Activated gamma-delta T cell treated with anti-CD3 and anti-CD28 coated beads, Interleukin-2, amount 50 U/mL, for 16 hours (primary cell): Measurements from ENCODE around the gene SNX24.
"Not testable (repeated sequence)": the region's sequence is repeated elsewhere in the genome, so short reads cannot be mapped to it uniquely, and the experiment has no call there.

Experiments used
- DNase-seq: peaks from one replicate; pipeline ENCODE4 v3.0.0-alpha.2; 2020; ENCODE audit warnings: low read depth

The SNX24 gene

DNA sequence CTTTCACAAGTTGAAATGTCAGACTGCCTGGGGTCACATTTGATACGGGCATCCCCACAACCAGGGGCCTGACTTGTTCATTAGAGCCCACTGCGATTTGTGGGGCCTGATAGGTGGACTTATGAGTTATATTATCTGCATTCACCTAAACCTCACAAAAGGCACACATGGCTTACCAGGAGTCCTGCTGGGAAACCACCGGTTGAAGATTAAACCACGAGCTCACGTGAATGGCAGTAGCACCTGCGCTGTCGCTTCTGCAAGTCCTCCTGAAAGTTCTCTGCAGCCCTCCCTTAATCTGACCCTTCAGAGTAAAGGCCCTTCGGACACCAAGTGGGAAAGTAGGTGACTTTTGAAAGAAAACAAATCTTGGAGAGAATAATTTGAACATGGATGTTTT is 122.2 kb downstream of the SNX24 start:
- DNase-seq: no peak

DNA sequence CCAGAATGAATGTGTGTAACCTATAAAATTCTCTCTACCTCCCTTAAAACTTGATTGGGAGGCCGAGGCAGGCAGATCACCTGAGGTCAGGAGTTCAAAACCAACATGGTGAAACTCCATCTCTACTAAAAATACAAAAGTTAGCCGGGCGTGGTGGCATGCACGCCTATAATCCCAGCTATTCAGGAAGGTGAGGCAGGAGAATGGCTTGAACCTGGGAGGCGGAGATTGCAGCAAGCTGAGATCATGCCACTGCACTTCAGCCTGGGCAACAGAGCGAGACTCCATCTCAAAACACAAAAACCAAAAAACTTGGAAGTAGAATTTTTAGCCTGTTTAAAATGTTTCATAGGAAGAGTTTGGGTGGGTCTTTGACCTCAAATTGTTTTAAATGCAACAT is 122.6 kb downstream of the SNX24 start:
- DNase-seq: not testable (repeated sequence)

DNA sequence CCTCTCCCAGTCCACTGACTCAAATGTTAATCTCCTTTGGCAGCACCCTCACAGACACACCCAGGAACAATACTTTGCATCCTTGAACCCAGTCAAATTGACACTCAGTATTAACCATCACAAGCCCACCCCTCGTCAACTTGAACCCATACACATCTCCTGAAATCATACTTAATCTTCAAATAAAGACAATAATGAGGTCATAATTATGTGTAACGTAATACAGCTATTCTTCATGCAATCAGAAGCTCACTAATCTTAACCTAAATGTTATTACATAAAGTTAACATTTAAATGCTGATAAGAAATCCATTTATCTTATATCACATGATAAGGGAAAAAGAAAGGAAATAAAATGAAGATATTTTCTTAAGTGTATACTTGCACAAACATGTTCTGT is 125.9 kb downstream of the SNX24 start:
- no peak for DNase-seq

DNA sequence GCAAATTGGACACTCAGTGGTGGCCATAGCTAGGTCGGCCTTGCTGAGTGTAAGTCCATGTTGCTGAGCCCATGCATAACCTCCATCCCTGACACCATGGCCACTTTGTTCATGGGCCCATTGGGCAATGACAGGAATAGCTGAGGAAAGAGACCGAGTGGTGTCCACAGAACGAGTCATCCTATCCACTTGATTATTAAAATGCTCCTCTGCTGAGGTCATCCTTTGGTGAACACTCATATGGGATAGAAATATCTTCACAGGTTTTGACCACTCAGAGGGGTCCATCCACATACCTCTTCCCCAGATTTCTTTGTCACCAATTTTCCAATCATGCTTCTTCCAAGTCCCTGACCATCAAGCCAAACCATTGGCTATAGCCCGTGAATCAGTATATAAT is 127.5 kb downstream of the SNX24 start:
- DNase-seq: no peak

DNA sequence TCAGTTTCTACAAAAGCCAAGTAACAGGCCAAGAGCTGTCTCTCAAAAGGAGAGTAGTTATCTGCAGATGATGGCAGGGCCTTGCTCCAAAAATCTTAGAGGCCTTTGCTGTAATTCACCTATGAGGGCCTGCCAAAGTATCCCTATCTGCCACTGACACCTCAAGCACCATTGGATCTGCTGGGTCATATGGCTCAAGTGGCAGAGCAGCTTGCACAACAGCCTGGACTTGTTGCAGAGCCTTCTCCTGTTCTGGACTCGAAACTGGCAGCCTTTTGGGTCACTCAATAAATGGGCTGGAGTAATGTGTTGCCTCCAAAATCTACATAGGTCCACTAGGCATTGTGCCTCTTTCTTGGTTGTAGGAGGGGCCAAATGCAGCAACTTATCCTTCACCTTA is 128.3 kb downstream of the SNX24 start:
- not testable (repeated sequence) for DNase-seq

DNA sequence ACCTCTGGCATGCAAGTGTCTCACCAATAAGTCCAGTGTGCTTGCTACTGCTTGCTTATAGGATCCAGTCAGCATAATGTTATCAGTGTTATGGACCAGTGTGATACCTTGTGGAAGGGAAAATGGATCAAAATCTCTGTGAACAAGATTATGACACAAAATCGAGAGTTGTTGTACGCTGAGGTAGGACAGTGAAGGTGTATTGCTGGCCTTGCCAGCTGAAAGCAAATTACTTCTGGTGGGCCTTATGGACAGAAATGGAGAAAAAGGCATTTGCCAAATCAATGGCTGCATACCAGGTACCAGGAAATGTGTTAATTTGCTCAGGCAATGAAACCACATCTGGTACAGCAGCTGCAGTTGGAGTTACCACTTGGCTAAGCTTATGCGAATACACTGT is 128.8 kb downstream of the SNX24 start:
- not testable (repeated sequence) for DNase-seq

DNA sequence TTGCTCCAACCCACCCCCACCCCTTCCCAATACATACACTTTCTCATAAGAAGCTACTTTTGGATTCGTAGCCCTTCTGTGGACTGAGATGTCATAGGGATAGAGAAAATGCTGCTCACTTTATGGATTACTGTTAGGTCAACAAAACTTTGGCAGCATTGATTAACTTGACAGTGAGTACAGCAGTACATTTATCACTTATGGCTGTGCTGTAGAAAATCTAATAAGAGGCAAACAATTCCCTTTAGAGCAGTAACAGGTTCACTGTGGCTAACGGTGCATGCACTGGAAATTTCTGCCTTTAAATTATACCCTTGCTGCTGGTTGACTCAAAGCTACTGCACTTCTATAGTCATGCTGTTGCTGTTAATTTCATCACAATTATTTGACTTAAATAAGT is 131.9 kb downstream of the SNX24 start:
- no peak for DNase-seq

DNA sequence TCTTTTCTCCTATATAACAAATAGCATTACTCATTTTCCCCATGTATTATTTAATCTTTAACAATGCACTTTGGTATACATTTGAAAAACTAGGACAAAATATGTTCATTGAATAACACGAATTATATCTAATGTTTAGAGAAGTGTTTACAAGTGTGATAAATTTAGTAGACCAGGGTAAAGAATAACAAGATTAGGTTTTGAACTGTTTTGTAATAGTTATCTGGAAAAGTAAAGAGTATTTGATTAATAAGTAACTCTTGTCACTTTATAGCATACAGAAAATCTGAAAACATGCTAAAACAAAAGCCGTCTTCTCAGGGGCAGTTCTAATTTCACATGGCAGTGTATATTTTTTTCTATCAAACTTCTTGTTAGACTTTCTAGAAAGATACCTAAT is 132.7 kb downstream of the SNX24 start:
- DNase-seq: no peak

DNA sequence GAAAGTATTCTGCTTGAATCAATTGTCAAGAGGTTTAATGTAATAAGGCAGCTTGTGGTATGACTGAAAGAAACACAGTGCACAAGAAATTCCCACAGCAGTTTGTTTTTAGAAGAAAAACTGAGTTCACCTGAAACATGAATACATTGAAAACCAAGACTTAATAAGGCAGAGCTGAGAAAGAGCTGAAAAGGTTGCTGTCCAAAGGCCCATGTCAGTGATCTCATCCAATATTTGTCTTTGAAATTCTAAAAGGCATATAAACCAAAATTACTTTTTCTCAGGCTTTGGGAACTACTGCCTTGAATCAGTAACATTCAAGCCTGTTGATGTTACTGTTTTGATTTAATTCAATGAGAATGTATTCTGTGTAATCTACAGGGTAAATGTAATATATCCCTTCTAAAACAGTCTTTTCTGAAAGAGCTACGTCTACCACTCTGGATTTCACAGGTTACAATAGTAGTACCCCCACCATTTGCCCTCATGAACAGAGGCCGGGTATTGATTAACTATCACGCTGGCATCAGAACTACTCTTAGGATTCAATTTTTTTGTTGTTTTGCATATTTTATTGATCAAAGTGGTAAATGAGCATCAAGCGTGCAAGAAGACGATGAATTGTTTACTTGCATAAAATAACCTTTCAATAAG is 133.4 kb downstream of the SNX24 start:
- no peak for DNase-seq

DNA sequence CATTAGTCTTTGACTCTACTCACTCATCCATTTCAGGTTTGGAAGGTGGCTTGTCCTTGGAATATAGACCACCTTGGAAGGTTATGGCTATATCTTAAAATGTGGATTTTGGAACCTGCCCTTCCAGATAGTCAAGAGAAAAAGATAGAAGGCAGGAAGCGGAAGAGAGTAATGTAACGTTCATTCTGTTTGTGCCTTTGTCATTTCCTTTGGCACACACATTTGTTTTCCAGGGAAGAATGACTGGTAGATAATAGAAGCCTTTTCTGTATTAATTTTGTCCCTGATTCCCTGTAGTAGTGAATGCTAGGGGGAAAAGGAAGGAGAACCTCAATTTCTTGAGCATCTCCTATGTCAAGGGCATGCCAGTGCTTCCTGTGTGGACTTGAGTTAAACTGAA is 136.4 kb downstream of the SNX24 start:
- DNase-seq: no peak

DNA sequence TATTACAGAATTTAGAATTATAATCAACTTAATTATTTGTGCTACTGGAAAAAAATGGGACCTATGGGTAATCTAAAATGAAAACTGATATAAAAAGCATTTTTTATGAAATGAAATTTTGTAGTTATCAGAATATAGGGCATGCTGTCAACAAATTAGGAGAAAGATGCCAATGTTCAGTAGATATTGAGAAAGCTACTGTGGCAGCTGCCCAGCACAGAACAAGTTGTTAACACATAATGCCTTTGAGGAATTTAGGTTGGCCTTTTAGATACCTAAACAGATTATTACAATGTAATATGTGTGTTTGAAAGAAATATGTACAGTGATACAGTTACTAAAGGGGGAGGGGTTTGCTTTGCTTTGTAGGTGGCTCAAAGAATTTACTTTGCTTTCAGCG is 137.0 kb downstream of the SNX24 start:
- DNase-seq: no peak

DNA sequence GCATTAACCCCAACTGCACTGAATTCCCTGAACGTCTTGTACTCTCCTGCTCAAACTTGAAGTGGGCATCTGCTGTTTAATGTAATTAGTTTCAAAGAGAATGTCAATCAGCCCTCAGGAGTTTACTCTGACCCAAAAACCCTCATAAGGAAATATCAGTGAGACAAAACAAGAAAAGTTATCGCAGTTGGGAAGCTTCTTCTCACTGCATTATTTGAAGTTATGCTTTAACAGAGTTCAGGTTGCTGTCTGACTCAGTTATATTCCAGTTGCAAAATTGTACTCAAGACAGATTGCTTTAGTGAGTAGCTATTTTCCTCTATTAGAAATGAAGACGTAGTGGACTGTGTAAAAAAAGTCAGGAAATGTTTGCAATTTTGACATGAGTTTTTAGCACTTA is 139.0 kb downstream of the SNX24 start:
- no peak for DNase-seq

DNA sequence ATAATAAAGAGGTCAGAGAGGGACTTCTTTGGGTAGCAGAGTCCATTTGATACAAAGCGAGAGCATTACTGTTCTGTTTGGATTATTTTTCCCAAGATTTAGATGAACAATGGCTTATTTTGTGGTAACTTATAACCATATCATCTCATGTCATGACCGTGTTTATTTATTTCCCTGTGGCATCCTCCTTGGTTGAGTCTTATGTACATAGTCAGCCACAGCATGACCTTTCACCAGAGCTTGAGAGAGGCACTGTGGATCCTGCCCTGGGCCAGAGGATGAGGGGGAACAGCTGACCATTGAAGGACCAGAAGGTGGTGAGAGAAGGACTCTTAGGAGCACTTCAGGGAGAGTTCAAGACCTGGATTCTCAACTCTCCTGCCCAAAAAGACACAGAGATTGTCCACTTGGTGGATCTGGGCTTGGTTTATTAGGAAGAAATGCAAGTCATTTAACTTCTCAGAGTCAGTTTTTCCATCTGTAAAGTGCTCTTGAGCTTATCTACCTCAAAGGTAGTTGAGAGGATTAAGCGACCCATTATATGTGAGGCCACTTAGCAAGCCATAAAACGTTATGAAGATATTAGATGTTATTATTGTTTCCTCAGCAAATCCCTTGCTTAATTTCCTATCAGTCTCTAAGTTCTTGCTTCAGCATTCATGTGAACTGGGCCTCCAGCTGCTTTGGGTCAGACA is 139.7 kb downstream of the SNX24 start:
- DNase-seq: no peak

DNA sequence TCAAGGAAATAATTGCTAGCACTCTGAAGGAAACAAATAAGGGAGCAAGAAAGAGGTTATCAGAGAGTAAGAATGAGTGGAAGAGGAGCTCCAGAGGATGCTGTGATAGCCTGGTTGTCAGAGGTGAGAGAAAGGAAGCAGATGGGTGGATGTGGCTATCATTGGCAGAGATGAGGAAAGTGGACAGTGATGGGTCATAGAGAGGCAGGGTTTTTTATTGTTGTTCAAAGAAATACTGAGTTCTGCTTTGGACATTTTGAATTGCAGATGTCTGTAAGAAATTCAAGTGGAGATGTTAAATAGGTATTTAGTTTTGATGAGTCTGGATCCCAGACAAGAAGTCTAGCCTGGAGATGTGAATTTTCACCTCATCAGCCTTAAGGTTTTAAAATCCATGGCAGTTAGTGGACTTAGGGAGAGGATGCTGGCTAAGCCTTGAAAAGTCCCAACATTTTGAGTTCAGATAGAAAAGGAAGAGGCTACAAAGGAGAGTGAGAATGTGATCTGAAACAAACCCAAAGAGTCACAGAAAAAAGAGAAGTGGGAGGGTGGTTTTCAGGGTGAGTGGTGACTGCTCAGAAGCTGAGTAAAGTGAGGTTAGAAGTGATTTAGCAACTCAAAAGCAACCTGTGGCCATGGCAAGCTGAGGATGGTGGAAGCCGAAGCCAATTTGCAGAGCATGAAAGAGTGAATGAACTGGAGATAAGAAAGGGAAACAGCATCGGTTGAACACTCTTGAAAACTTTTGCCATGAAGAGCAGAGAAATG is 140.7 kb downstream of the SNX24 start:
- no peak for DNase-seq

DNA sequence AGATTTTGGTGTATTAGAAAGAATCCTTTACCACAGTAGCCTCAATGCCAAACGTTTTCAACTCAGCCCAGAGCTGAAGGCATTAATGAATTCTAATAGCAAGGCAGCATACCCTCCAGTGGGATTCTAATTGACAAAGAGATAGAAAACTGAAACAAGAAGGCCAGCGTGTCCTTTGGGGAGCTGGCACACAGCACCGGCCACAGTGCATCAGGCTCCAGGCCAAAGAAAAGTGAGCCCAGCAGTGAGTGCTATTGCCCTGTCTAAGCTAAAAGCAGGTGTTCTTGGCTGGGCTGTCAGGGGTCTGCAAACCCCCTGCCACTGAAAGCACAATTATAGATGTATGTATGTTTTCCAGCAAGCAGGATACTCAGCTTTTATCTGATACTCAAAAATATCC is 150.7 kb downstream of the SNX24 start:
- DNase-seq: no peak

DNA sequence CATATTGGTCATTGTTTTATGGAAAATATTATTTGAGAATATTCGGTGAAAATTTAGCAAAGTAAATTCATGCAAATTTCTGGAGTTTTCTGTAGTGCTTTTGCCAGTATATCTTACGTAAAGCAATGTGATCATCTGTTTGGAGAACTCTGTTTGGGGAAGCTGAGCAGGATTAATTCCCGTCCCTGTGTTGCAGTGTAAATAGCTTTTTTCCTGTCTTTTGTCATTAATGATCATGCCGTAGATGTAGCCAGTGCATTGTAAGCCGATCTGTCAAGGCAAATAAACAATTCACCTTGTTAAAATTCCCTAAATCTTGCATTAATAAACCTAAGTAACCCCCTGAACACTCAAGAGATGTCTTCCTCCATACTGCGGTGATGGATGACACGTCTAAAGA is 151.9 kb downstream of the SNX24 start:
- DNase-seq: no peak

DNA sequence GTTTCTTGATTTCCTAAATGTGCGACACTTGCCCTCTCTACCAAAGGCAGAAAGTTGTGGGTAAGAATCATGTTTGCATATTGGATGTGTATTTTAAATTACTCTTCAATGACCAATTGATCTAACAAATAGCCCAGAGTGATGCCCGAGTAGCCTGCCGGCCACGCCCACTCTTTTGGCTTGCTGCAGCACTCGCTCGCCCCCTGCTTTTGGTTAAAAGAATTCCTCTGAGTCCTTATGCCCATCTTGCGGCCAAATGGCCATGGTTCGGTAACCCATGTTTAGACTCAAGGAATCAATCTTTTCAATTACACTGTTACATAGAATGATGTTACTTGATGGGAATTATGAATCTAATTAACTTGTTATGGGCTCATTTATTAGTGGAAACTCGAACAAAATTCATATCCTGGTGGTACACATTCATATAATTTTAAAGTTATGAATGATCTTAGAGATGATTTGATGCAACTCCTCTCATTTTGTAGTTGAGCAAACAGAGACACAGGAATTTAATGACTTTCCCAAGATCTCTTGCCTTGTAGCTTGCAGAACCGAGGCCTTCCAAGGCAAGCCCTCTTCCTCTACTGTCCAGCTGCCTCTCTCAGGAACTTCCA is 154.6 kb downstream of the SNX24 start:
- DNase-seq: no peak

DNA sequence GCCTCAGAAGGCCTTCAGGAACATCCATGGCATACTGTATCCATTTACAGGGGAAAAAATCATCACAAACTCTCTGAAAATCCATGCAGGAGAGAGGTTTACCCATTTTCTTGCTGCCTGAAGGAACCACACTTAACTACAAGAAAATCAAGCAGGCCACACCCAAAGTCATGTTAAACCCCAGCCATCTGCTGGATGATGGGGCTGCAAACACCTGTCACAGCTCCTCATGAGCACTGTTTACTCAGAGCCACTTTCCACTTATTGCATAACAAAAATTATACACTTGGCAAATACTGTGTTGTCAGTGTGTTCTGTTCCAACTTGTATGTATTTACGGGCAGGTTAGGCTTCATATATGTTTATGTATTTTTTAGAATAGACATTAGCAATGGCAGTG is 155.3 kb downstream of the SNX24 start:
- no peak for DNase-seq

DNA sequence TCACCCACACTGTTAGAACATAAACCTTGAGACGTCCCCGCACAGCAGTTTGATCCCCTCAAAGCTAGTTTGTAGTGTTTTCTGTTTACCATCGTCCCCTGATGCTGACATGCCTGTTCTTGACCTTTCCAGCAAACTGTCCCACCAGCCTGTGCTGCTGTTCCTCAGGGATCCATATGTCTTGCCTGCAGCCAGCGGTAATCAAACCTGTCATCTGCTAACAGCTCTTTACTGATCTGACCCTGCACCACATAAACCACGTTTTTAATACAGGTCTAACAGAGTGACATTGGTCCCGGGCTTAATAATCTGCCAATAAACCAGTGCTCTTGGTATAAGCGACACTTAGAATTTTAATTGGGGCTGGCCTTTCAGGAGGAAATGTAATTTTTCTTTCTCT is 156.4 kb downstream of the SNX24 start:
- DNase-seq: no peak

DNA sequence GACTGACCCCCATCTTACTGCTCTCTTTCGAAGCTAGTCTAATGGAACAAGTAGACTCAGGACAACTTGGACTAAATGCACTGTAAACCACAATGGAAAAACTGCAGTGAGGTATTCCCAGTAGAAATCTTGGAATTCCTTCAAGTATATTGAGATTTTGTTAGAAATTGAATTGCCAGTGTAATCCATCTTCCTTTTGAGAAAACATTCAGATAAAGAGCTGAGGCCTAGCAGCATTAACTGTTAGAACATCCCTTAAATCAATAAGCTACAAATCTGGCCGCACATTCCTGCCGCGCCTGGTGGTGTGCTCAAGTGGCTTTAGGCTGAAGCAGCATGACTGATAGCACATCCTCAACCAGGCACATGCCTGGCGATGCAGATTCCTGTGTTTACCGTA is 161.8 kb downstream of the SNX24 start:
- DNase-seq: no peak

DNA sequence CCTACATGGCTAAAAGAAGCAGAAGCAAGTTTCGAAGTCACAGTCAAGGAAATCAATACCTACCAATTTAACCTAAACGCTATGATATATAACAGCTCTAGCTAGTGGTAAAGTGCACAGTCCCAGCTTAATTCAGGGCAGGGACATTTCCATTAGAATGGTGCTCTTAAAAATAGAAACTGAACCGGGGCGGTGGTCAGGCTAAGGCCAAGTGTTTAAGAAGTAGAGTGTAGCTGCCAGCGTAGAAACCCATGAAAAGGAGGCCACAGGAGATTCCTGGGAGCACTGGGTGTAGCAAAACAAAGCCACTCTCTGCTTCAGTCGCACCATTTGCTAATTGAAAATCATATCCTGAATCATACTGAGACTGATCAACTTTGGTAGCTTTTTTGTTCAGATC is 162.3 kb downstream of the SNX24 start:
- no peak for DNase-seq

DNA sequence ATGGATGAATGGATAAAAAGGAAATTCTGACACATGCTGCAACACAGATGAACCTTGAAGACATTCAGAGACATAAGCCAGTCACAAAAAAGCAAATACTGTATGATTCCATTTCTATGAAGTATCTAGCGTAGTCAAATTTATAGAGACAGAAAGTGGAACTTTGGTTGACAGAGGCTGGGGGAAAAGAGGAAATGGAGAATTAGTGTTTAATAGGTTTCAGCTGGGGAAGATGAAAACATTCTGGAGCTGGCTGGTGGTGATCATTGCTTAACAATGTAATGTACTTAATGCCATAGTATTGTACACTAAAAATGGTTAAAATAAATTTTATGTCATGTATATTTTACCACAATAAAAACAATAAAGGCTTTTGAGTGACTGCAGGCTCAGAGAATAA is 166.9 kb downstream of the SNX24 start:
- DNase-seq: no peak

DNA sequence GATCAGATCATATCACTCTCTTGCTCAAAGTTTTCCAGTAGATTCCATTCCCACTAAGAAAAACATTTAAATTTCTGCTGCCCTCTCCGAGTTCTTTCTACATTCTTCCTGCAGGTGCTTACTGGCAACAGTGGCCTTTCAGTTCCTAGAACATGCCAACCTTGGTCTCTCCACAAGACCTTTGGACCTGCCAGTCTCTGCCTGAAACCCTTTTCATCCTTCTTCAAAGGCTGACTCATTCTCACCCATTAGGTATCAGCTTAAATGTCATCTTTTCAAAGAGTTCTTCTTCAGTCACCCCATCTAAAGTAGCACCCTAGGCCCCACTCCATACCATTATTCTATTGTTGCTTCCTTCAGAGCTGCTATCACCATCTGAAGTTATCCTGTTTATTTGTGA is 169.3 kb downstream of the SNX24 start:
- no peak for DNase-seq
